ENCODE data around the gene AUTS2.

The AUTS2 gene

GRCh38 chr7:69708857-69709256, 110.6 kb downstream of the AUTS2 start:
- TF ChIP-seq POLR2A (IDR thresholded peaks at IDR 0.05; ENCODE audit: low read depth, low read length), result no peak
- TF ChIP-seq TAF1 (IDR thresholded peaks at IDR 0.05; ENCODE audit: borderline replicate concordance, low read depth, low read length), result no peak
- no peak for TF ChIP-seq POLR2AphosphoS5 (IDR thresholded peaks at IDR 0.05; ENCODE audit: low read depth, low read length)
- FAIRE-seq, result no peak
- no peak for DNase-seq (ENCODE audit: insufficient read length)

- no peak for FAIRE-seq
- DNase-seq (ENCODE audit: insufficient read length), result no peak
- TF ChIP-seq POLR2A (IDR thresholded peaks at IDR 0.05; ENCODE audit: low read depth, low read length) (no peak), TAF1 (IDR thresholded peaks at IDR 0.05; ENCODE audit: borderline replicate concordance, low read depth, low read length) (no peak), POLR2AphosphoS5 (IDR thresholded peaks at IDR 0.05; ENCODE audit: low read depth, low read length) (no peak)
Measured at GRCh38 chr7:69710768-69711438, 112.6 kb downstream of the AUTS2 start.

GRCh38 chr7:69714886-69715576, 116.8 kb downstream of the AUTS2 start:
- FAIRE-seq, result peak; percentile 42
- no peak for DNase-seq (ENCODE audit: insufficient read length)
- TF ChIP-seq POLR2AphosphoS5 (IDR thresholded peaks at IDR 0.05; ENCODE audit: low read depth, low read length) (no peak), POLR2A (IDR thresholded peaks at IDR 0.05; ENCODE audit: low read depth, low read length) (no peak), TAF1 (IDR thresholded peaks at IDR 0.05; ENCODE audit: borderline replicate concordance, low read depth, low read length) (no peak)

GRCh38 chr7:69717221-69717620, 118.9 kb downstream of the AUTS2 start:
- no peak for DNase-seq (ENCODE audit: insufficient read length)
- TF ChIP-seq TAF1 (IDR thresholded peaks at IDR 0.05; ENCODE audit: borderline replicate concordance, low read depth, low read length), result no peak
- TF ChIP-seq POLR2A (IDR thresholded peaks at IDR 0.05; ENCODE audit: low read depth, low read length), result no peak
- FAIRE-seq, result no peak

- FAIRE-seq (no peak), DNase-seq (ENCODE audit: insufficient read length) (no peak)
- TF ChIP-seq POLR2A (IDR thresholded peaks at IDR 0.05; ENCODE audit: low read depth, low read length), result no peak
- no peak for TF ChIP-seq POLR2AphosphoS5 (IDR thresholded peaks at IDR 0.05; ENCODE audit: low read depth, low read length)
- no peak for TF ChIP-seq TAF1 (IDR thresholded peaks at IDR 0.05; ENCODE audit: borderline replicate concordance, low read depth, low read length)
Measured at GRCh38 chr7:69719717-69720116, 121.4 kb downstream of the AUTS2 start.

DNA sequence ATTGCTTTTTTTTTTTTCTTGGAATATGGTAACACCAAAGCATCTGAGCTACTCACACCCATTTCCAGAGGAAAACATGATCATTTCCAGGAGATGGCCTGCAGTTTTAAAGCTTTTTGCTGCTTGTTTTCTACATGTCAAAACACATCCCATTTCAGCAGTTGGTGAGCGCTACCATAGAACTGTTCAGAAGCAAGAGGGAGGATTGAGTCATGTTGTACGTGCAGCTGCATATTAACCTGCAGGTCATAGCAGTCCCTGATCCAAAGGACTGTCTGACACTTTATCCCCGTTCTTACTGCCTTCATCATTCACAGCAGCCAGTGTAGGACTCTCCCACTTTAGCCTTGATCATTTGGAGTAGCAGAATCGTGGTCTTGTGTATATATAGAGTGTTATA, 124.6 kb downstream of the AUTS2 start:
- FAIRE-seq, result no peak
- DNase-seq (ENCODE audit: insufficient read length), result no peak

DNA sequence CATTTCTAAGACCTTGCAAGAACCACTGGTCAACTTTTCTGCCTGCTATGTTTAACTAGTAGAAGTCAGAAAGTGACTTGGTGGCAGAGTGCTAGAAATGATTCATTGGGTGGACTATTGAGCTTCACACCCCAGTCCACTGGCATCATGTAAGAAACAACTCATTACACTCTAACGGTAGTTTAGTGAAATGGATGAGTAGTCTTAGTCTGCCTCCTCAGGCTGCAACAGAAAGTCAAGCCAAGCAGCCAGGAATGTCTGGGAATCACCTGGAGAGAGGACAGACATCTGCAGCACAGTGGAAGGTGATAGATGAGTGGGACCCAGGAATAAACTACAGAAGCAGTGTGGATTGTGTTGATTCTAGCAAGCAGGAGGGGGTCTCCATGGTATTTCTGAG, 125.4 kb downstream of the AUTS2 start:
- DNase-seq (ENCODE audit: insufficient read length) (no peak), FAIRE-seq (no peak)
- TF ChIP-seq POLR2A (IDR thresholded peaks at IDR 0.05; ENCODE audit: low read depth, low read length), result no peak
- no peak for TF ChIP-seq POLR2AphosphoS5 (IDR thresholded peaks at IDR 0.05; ENCODE audit: low read depth, low read length)
- no peak for TF ChIP-seq TAF1 (IDR thresholded peaks at IDR 0.05; ENCODE audit: borderline replicate concordance, low read depth, low read length)

More for the DNA sequence above, 124.6 kb downstream of the AUTS2 start:
- TF ChIP-seq POLR2AphosphoS5 (IDR thresholded peaks at IDR 0.05; ENCODE audit: low read depth, low read length) (no peak), TAF1 (IDR thresholded peaks at IDR 0.05; ENCODE audit: borderline replicate concordance, low read depth, low read length) (no peak), POLR2A (IDR thresholded peaks at IDR 0.05; ENCODE audit: low read depth, low read length) (no peak)

- DNase-seq (ENCODE audit: insufficient read length) (no peak), FAIRE-seq (no peak)
- TF ChIP-seq POLR2A (IDR thresholded peaks at IDR 0.05; ENCODE audit: low read depth, low read length) (no peak), POLR2AphosphoS5 (IDR thresholded peaks at IDR 0.05; ENCODE audit: low read depth, low read length) (no peak)
Measured at GRCh38 chr7:69728304-69728703, 130.0 kb downstream of the AUTS2 start.

GRCh38 chr7:69732203-69732602, 133.9 kb downstream of the AUTS2 start:
- DNase-seq (ENCODE audit: insufficient read length), result no peak
- TF ChIP-seq POLR2A (IDR thresholded peaks at IDR 0.05; ENCODE audit: low read depth, low read length), result no peak
- no peak for TF ChIP-seq POLR2AphosphoS5 (IDR thresholded peaks at IDR 0.05; ENCODE audit: low read depth, low read length)
- no peak for TF ChIP-seq TAF1 (IDR thresholded peaks at IDR 0.05; ENCODE audit: borderline replicate concordance, low read depth, low read length)
- FAIRE-seq, result no peak

DNA sequence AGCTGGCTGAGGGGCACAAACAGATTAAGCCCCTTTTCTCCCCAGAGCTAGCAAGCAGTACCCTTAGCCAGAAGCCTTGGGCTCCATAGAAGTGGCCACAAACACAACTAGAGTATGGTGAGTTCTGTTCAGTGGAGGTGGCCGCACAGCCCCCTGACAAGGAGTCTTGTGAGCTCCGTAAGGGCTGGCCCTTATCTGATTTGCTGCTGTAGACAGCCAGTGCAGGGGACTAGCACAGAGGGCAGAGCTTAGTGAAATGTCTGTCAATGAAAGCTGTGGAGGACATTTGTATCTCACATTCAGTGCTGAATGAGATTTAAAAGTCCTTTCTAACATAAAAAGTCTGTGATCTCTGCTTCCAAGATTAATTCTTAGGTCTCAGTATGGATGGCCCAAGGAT, 137.3 kb downstream of the AUTS2 start:
- FAIRE-seq, result no peak
- DNase-seq (ENCODE audit: insufficient read length), result no peak
- TF ChIP-seq POLR2A (IDR thresholded peaks at IDR 0.05; ENCODE audit: low read depth, low read length), result no peak
- TF ChIP-seq POLR2AphosphoS5 (IDR thresholded peaks at IDR 0.05; ENCODE audit: low read depth, low read length), result no peak
- TF ChIP-seq TAF1 (IDR thresholded peaks at IDR 0.05; ENCODE audit: borderline replicate concordance, low read depth, low read length), result no peak

- TF ChIP-seq TAF1 (IDR thresholded peaks at IDR 0.05; ENCODE audit: borderline replicate concordance, low read depth, low read length) (no peak), POLR2A (IDR thresholded peaks at IDR 0.05; ENCODE audit: low read depth, low read length) (no peak), POLR2AphosphoS5 (IDR thresholded peaks at IDR 0.05; ENCODE audit: low read depth, low read length) (no peak)
- no peak for FAIRE-seq
- no peak for DNase-seq (ENCODE audit: insufficient read length)
Measured at GRCh38 chr7:69736126-69736810, 138.0 kb downstream of the AUTS2 start.
